A172 (cell line): ENCODE data around the gene TCIRG1. TPM values are rescaled to one million over a fixed set of nuclear protein-coding genes. Genes with fewer than 3 reads are reported as not detected.
"Not testable (repeated sequence)": the region's sequence is repeated elsewhere in the genome, so short reads cannot be mapped to it uniquely, and the experiment has no call there.

ENCODE experiments used
- DNase-seq: peaks from one replicate; pipeline ENCODE4 v3.0.0-alpha.2; 2015; ENCODE audit warnings: low spot score
- total RNA-seq: library from RNA; depleted of rRNA; stranded (reverse); fragments of >200 nt; shearing (Covaris generic); gene quantifications from 2 replicates; pipeline ENCODE4 v1.2.3, GENCODE V29; 2014; rRNA removed

TCIRG1 gene
- total RNA-seq, 1 experiment from 2014 or later = 149 TPM

DNA sequence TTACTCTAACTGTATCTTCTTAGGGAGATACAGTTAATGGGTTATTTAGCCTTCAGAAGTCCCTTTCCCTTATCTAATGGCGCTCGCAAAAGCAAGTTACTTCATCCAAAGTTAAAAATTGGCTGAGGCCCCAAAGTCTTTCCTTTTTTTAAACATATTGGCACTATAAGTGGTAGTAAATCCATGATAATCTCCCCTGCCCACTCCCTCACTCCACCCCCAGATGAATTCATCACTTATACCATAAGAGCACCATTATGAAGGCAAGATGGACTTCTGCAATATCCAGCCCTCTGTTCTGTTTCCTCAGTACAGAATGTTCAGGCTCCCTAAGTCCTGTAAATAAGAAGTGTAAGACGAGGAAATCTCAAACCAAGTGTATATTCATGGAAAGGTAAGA is 44.7 kb downstream of the TCIRG1 start:
- no peak for DNase-seq

DNA sequence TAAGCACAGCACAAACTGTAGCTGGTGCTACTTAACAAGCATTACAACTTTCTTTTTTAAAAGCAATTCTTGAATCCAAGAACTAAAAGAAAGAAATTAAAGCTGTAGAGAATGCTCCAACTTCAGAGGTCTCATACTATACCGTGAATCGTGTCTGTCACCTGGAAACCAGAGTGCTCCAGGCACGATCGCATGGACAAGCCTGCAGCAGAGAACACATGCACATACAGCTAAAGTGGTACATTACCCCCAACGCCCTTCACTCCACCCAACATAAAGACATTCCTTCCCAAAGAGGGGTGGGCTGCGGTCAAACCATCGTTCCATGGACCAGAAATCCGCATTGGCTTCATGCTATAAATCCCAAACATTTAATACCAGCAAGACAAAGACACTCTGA is 50.9 kb downstream of the TCIRG1 start:
- no peak for DNase-seq

GRCh38 chr11:68090287-68090686 is 51.5 kb downstream of the TCIRG1 start:
- DNase-seq = no peak

- no peak for DNase-seq
These were observed 51.9 kb downstream of the TCIRG1 start for GRCh38 chr11:68090706-68091105.

GRCh38 chr11:68092411-68092810 is 53.6 kb downstream of the TCIRG1 start:
- DNase-seq = no peak

DNA sequence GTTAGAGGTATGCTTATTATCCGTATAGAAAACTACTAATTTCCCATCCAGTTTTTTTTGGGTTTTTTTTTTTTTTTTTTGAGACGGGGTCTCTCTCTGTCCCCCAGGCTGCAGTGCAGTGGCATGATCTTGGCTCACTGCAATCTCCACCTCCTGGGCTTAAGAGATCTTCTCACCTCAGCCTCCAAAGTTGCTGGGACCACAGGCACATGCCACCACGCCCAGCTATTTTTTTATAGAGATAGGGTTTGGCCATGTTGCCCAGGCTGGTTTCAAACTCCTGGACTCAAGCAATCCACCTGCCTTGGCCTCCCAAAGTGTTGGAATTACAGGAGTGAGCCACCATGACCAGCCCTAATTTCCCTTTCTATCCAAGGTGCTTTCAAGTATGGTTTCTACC is 54.1 kb downstream of the TCIRG1 start:
- not testable (repeated sequence) for DNase-seq

DNA sequence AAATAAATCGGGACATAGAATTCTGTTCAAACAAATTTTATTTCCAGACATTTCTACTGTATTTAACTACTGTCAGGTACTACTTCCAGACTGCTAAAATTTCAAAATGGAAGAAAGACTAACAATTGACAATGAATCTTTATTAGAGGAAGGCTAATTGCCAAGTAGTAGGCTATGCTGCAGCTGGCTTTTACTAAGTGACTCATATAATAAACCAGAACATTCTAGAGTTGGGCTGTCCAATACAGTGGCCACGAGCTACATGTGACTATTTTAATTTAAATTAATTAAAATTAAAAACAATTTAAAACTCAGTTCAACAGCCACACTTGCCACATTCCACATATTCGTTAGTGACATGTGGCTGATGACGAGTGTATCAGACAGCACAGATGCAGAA is 54.7 kb downstream of the TCIRG1 start:
- no peak for DNase-seq

- no peak for DNase-seq
These were observed 58.1 kb downstream of the TCIRG1 start for GRCh38 chr11:68096962-68097361.

DNA sequence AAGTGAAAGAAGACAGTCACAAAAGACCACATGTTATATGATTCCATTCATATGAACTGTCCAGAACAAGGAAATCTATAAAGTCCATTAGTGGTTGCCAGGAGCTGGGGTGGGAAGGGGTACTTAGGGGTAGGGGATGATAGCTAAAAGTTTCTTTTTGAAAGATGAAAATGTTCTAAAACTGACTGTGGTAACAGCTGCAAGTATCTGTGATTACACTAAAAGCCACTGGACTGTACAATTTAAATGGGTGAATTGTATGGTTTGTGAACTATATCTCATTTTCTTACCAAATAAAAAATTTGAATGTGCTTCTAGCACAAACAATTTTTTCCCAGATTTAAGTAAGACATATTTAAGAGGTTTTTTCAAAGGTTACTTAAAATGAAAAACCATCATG is 60.2 kb downstream of the TCIRG1 start:
- no peak for DNase-seq

- no peak for DNase-seq
These were observed 60.9 kb downstream of the TCIRG1 start for GRCh38 chr11:68099474-68100405.

Other genes starting within 250 kb of the TCIRG1 start
- gene UNC93B1, start 34.9 kb upstream of the TCIRG1 start, total RNA-seq = 22.1 and 34.3 TPM in 2 replicates
- gene ALDH3B1, start 28.7 kb upstream of the TCIRG1 start, total RNA-seq = 54.0 and 64.8 TPM in 2 replicates
- 255 and 310 TPM in 2 replicates for gene NDUFS8, start 8.3 kb upstream of the TCIRG1 start, total RNA-seq
- 18.6 and 26.9 TPM in 2 replicates for gene CHKA, start 82.4 kb downstream of the TCIRG1 start, total RNA-seq
- 16.7 and 19.1 TPM in 2 replicates for gene KMT5B, start 174.3 kb downstream of the TCIRG1 start, total RNA-seq
- 52.4 and 55.5 TPM in 2 replicates for gene C11orf24, start 232.9 kb downstream of the TCIRG1 start, total RNA-seq